ENCODE data around the gene TMEM9. TPM values are rescaled to one million over a fixed set of nuclear protein-coding genes. Genes with fewer than 3 reads are reported as not detected.

Gene TMEM9
- total and polyA plus RNA-seq, 2 of the 8 experiments (the other 6 are each of a cell fraction or from before 2014, with no cell fraction given): 79.9 to 181 TPM

- no peaks in the 10 kb centered on the region for H3K79me2 ChIP-seq (ENCODE audit: control insufficient read depth in 1 of 2, insufficient read depth in 2 of 2, low read length in 2 of 2)
- DNase-seq (ENCODE audit: low read depth in 1 of 2, low spot score in 2 of 2) (no peak), FAIRE-seq (no peak)
- H3K36me3 ChIP-seq (ENCODE audit: control insufficient read depth in 2 of 4, insufficient read depth in 4 of 4, low read length in 3 of 4): no peaks in the 10 kb centered on the region
- H3K79me1 ChIP-seq (ENCODE audit: low read depth, low read length): no peaks in the 10 kb centered on the region
- no peak overlapping the region for H3K23ac ChIP-seq (ENCODE audit: insufficient read length)
- ChIA-PET POLR2A (ENCODE audit: partially characterized antibody) (interaction anchor here (1.2 kb wide), 1 partner anchor 23 kb away, joined by 3 read pairs; no protein-coding TSS in a partner anchor), CTCF (ENCODE audit: partially characterized antibody) (interaction anchor here (0.9 to 3.6 kb wide), 6 partner anchors 16 to 215 kb away, joined by 3 to 14 read pairs (median 7); partner anchors contain the start of gene TMEM9)
- no peak overlapping the region for H4K5ac ChIP-seq (ENCODE audit: insufficient read length, low read depth, low read length)
- H4K91ac ChIP-seq (replicated peaks; ENCODE audit: insufficient read length, low read length): no peak overlapping the region
- no peak overlapping the region for H3K27ac ChIP-seq (ENCODE audit: low read depth, low read length)
- H2BK120ac ChIP-seq (replicated peaks; ENCODE audit: low read depth, low read length): no peak overlapping the region
- H2BK15ac ChIP-seq (ENCODE audit: low read length): no peak overlapping the region
- no peak overlapping the region for H3K4ac ChIP-seq (replicated peaks; ENCODE audit: insufficient read length, low read depth, low read length)
- peaks cover 0 to 5% (median 0%) of the 10 kb centered on the region in 4 experiments; a peak in 2 of 7 replicates for H3K4me1 ChIP-seq (replicated peaks in 1 of 4; ENCODE audit: control insufficient read depth in 3 of 4, insufficient read depth in 4 of 4, low read length in 3 of 4)
- H3K4me3 ChIP-seq (ENCODE audit: extremely low read depth in 1 of 4, insufficient read depth in 2 of 4, low read depth in 3 of 4, low read length in 4 of 4): no peak overlapping the region
- H3K18ac ChIP-seq (ENCODE audit: extremely low read depth, low read length): no peak overlapping the region
- H2AFZ ChIP-seq (ENCODE audit: low read length): no peak overlapping the region
- H2BK12ac ChIP-seq (ENCODE audit: low read depth, low read length): no peak overlapping the region
- H4K20me1 ChIP-seq (replicated peaks in 1 of 2; ENCODE audit: control insufficient read depth in 1 of 2, insufficient read depth in 2 of 2, low read length in 2 of 2): no peaks in the 10 kb centered on the region
- no peak overlapping the region for H2BK5ac ChIP-seq (ENCODE audit: low read depth, low read length)
- H3K27me3 ChIP-seq (replicated peaks in 1 of 4; ENCODE audit: control insufficient read depth in 3 of 4, extremely low read depth in 1 of 4, insufficient read depth in 3 of 4, low read length in 3 of 4): no peaks in the 10 kb centered on the region
- H3K4me2 ChIP-seq (ENCODE audit: insufficient read depth in 1 of 2, low read depth in 2 of 2, low read length in 2 of 2): no peak overlapping the region
- H3K23me2 ChIP-seq (ENCODE audit: low read depth, low read length): no peaks in the 10 kb centered on the region; the same call in 1 of the 2 replicates
- H3K14ac ChIP-seq (ENCODE audit: insufficient read length): no peak overlapping the region
- no peak overlapping the region for H3K56ac ChIP-seq (replicated peaks; ENCODE audit: insufficient read length, low read depth, low read length)
- no peak overlapping the region for H2AK5ac ChIP-seq (ENCODE audit: low read depth, low read length)
- H2BK20ac ChIP-seq (ENCODE audit: low read length): no peak overlapping the region
- H4K8ac ChIP-seq (ENCODE audit: extremely low read depth, insufficient read depth, low read length): no peak overlapping the region
- H3K9ac ChIP-seq (replicated peaks in 1 of 4; ENCODE audit: extremely low read depth in 1 of 4, low read depth in 3 of 4, low read length in 3 of 4): no peak overlapping the region
- WGBS, 2 experiments (ENCODE audit: extremely low coverage in 1 of 2, insufficient coverage in 1 of 2, insufficient read length in 1 of 2, insufficient replicate concordance in 2 of 2, low coverage in 1 of 2, low lambda C conversion rate in 2 of 2, missing lambda C conversion rate in 1 of 2): 89% methylated on average over 3 of the region's 3 CpGs; no CpG with 5 or more reads in 1 of the 2 experiments
- H3K9me3 ChIP-seq (ENCODE audit: insufficient read depth in 2 of 2, low read depth in 1 of 2, low read length in 1 of 2): no peaks in the 10 kb centered on the region
- TF ChIP-seq EP300 (IDR thresholded peaks at IDR 0.05; ENCODE audit: borderline replicate concordance in 1 of 2, low read depth in 2 of 2, low read length in 2 of 2) (no peak), KDM5A (IDR thresholded peaks at IDR 0.05; ENCODE audit: low read length) (no peak), NANOG (IDR thresholded peaks at IDR 0.05; ENCODE audit: insufficient read depth, low read depth, low read length, poor library complexity, severe bottlenecking) (no peak), JUND (IDR thresholded peaks at IDR 0.05; ENCODE audit: low read length) (no peak), RAD21 (IDR thresholded peaks at IDR 0.05 in 1 of 2, conservative IDR thresholded peaks at IDR 0.05 in 1 of 2; ENCODE audit: low read depth in 2 of 2, low read length in 2 of 2) (no peak), EZH2 (IDR thresholded peaks at IDR 0.05; ENCODE audit: low read depth, low read length, severe bottlenecking) (no peak), ATF2 (IDR thresholded peaks at IDR 0.05; ENCODE audit: low read length) (no peak), USF2 (IDR thresholded peaks at IDR 0.05; ENCODE audit: low read length) (no peak), JUN (IDR thresholded peaks at IDR 0.05; ENCODE audit: low read depth, low read length) (no peak)
- TF ChIP-seq, protein P1, sequence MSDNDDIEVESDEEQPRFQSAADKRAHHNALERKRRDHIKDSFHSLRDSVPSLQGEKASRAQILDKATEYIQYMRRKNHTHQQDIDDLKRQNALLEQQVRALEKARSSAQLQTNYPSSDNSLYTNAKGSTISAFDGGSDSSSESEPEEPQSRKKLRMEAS (IDR thresholded peaks at IDR 0.05): no peak
Measured at GRCh38 chr1:201186192-201186591, 31.9 kb upstream of the TMEM9 start.
